NCI-H82 (cell line): Measurements from ENCODE around the gene TBX20.
"Not testable (repeated sequence)": the region's sequence is repeated elsewhere in the genome, so short reads cannot be mapped to it uniquely, and the experiment has no call there.

ENCODE experiments used
- DNase-seq: peaks from one replicate; lab custom pipeline; 2025; lab: John Stamatoyannopoulos, UW

The TBX20 gene

DNA sequence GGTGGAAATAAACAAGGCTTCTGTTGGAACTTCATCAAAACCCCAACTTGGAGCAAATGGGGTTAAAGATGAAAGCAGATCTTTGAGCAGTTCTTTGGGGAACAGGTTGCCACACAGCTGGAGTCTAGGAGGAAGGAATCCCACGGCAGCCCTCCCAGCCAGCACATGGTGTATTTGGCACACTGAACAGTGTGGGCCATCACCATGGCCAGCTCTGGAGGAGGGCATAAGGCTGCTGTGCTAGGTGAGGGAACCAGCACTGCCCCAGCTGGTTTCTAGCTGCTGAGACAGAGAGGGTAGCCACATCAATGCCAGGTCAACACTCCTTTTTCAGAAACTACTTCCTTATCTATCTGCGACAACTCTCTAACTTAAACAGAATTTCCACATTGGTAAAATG is 33.7 kb downstream of the TBX20 start:
- not testable (repeated sequence) for DNase-seq

DNA sequence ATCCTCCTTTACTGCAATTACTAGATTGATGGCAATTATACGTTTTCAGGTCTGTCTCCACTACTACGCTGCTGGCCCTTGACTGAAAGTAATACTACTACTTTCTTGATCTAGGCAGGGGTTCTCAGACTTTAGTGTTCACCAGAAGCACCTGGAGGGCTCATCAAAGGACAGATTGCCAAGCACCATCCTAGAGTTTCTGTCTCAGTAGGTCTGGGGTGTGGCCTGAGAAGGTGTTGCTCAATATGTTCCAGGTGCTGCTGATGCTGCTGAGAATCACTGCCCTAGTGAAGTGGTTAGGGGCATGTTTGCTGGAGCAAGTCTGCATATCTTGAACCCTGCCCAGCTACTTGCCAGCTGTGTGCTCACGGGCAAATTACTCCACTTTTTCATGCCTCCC is 37.9 kb downstream of the TBX20 start:
- not testable (repeated sequence) for DNase-seq

DNA sequence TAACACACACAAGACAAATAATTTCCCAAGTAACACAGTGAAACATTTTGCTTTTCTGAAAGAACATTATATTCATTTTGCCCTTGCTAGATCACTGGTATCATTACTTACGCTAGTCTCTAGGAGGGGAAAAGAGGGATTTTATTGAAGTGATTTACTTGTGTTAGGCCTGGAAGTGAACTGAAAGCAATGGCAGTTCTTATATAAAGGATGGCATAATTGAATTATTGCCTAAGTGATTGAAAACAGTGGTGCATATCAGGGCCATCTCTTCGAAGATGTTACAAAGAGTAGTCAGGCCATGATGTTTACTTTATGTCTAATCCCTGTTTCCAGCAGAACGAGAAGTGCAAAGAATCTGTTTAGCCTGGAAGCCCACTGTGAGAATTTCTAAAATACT is 38.8 kb downstream of the TBX20 start:
- peak; percentile 10 for DNase-seq

DNA sequence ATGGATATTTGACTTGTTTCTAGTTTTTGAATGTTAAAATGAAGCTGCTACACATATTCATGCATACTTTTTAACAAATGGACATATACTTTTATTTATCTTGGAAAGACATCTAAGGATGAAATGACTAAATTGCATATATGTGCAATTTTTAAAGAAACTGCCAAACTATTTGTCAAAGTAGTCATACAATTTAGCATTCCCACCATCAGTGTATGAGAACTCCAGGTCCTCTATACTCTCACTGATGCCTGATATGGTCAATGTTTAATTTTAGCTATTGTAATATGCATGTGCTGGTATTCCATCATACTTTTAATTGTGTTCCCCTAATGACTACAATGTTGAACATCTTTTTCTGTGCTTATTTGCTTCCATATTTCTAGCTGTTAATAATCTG is 47.0 kb downstream of the TBX20 start:
- DNase-seq = not testable (repeated sequence)

DNA sequence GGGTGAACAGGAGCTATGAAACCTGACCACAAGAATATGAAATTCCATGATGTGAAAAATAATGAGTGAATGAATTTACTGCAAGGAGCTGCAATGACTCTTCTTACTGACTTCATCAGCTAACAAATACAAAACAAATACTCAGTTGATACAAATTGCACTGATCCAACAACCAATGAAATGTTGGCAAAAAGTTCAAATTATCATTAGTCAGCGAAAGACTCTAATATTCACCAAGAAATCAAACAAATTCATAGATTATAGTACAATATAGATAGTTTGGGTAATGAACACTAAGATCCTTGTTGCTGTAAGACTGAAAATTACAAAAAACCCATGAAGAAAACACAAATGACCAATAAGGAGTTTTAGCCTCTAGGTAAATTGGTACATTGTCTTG is 49.0 kb downstream of the TBX20 start:
- DNase-seq = not testable (repeated sequence)

DNA sequence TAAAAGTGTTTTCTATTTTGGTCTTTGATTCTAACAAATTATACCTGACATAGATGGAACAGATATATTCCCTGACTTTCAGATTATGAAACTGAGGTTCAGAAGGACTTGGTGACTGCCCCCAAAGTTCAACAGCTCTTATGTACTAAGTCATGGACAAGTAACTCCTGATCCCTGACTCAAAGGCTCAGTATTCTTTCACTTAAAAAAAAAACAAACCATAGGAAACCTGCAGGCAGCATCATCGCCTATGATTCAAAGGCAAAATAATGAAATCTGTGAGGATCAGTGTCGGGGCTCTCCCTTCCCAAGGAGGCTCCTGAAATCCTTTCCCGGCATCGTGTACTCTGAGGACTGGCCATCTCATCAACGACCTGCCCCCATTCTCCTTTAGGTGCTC is 49.9 kb downstream of the TBX20 start:
- DNase-seq = not testable (repeated sequence)

DNA sequence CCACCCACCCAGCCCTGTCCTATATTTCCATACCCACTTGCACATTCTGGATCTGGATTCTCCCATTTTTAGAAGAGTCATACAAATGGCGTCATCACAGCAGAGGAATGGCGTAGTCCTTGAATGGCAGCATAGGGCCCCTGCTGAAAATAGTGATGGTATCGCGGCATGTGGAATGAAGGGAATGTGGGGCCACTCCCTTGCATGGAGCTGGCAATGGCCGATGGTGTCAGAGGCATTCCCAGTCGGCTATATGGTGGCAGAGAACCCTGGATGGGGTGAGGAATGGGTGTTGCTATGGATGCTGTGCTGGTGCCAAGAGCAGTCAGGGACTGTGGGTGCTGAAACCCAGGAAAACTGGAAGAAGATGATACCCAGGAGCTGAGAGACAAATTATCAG is 51.5 kb downstream of the TBX20 start:
- DNase-seq = not testable (repeated sequence)

DNA sequence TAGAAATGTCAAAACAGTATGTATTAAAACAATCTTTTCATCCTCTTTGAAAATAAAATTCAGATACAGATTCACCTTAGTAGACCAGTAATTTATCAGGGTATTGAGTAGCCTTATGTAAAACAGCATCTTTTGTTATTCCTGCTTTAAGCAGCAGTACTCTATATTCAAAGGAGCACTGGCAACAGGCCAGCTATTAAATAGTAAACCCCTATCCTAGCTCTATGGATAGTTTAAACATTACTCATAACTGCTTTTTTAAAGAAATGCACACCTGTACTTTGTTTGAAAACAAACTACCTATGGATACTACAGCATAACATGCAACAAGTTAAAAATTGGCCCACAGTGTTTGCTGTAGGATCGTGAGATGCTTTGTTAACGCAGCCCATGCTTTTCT is 53.7 kb downstream of the TBX20 start:
- not testable (repeated sequence) for DNase-seq

DNA sequence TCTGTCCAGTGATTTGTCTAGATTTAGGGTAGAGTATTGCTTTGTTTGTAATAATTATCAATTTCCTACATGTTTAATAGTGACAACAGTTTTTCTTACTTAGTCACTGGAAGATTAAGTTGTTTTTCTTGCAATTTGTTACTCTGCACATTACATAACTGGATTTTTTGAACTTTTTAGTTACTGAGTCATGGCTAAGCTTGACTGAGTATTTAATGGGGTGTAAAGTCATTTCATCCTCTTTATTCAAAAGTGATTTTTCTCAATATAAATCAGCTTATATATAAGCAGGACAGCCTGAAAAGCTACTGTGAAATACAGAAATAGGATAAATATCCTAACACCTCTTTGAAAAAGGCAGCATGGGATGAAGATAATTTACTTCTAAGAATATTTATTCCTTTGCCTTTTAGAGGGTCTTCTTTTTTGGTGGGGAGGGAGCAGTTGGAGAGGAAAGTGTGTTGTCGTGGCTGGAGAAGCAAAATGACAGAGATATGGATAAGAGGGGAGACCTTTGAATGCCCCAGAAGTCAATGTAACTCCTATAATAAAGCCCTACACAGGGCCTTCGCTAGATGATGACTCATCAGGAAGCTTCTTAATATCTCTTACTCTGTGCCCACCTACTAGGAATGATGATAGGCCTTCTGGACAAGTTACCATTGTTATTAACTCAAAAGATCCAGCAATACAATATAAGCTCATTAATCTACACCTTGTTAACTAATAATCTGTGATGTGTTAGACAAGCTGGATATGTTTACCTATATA is 55.3 kb downstream of the TBX20 start:
- DNase-seq = peak; percentile 13

DNA sequence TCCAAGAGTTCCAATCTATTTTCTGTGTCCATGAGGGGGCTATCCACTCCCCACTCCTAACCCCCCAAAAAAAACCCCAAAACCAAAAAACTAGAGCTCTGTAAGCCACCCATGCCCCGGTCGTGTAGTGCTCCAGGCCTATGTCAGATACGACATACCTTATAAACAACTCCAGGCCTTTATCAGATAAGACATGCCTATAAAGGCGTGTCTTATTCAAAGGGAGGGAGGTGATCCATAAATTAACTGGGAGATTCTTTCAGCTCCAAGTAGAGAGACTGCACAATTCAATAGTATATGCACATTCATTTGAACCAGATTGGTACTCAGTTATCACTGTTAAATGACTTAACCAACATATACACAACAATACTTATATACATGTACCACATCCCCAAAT is 62.3 kb downstream of the TBX20 start:
- DNase-seq = not testable (repeated sequence)

DNA sequence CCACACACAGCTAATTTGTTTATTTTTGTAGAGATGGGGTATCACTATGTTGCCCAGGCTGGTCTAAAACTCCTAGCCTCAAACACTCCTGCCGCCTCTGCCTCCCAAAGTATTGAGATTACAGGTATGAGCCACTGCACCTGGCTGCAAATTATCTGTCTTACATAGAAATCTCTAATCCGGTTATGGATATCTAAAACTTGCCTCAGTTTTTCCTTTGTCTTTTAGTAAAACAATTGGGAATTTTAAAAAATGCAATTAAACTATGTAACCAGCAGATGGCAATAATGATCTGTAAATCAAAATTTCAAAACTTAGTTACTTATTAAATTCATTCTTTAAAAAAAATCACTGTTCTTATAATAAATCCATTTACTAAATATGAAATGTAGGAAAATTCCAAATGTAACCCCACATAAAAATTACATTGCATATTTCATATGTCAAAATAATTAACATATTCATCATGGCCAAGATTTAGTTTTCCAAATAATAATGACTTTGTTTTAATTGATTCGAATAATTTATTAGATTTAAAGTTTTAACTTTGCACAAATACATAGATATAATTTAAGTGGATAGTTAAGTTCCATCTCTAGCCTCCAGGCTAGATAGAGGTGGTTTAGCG is 63.6 kb downstream of the TBX20 start:
- not testable (repeated sequence) for DNase-seq

DNA sequence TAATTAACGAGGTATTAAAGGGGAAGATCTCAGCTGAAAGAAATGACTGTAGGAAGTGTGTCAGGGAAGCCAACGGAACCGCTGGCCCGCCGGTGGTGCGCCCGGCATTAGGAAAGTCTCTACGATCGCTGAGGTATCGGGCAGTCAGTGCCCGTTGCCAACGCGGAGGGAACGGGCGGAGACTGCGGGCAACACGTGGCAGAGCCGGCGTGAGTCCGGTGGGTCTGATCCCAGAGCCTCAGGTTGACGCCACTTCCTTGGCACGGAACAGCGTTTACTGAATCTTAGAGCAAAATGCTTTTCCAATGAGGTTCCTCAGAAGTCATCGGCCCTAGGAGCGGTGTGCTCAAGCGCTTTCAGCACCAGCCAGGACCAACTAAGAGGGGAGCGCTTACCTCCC is 67.1 kb downstream of the TBX20 start:
- DNase-seq = peak; percentile 22

DNA sequence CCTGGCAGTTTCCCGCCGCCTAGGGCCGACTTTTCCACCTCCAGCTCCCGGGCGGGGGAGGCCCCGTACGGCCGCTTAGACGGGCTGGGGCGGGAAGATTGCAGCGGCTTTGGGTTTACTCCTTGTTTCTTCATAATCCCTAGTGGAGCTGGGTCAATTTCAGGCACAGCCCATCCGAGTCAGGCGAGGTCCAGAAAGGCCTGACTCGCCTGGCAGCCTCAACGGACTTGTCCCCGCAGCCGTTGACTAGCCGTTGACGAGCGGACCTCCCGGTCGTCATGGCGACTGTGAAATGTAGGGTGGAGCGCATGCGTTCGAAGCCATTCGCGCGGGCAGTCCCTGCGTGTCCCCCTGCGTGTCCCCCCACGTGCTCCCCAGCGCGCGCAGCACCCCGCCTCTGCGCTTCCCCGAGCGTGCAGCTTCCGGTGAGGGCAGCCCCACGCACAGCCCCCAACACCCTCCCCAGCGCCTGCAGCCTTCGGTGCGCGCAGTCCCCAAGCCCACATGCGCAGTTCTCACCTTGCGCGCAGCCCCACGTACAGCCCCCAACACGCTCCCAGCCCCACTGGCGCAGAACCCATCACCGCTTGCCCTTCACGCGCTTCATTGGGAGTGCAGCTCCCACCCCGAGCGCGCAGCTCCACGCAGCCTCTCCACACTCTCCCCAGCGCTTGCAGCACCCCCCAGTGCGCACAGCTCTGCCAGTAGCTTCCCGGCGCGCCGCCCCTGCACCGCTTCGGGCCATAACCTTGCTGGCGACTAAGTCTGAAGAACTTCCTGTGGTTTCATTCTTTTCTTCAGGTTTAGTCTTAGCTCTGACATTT is 67.8 kb downstream of the TBX20 start:
- DNase-seq = peak; percentile 82

DNA sequence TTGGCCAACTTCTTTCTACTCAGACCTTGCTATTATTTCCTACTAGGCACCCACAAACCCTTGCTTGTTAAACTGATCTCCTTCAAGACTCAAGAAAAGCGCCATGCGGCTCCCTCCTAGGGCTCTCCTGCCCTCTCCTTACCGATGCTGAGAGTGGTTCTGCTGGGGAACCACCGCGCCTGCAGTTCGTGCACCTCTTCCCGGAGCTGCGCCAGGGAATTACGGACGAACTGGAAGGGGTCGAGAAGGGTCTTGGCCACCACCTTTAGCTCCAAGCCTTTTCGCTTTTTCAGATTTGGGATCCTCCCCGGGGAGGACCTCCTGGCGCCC is 68.4 kb downstream of the TBX20 start:
- peak; percentile 61 for DNase-seq

DNA sequence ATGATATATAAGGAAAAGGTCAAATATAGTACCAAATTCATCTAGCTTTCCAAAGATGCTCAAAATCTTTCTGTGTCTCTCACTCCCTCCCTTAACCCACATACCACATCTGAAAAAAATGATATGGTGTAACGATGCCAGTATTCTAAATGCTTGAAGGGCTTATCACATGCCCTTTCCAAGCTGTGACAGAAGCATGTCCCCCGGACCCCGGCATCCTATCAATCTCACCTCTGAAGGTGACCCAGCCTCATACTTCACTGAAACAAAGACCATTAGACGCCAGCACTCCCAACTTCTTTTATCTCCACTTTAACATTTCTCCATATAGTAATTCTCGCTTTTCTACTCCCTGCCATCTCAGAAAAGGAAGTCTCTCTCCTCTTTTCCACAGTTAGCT is 68.9 kb downstream of the TBX20 start:
- DNase-seq = peak; percentile 10

DNA sequence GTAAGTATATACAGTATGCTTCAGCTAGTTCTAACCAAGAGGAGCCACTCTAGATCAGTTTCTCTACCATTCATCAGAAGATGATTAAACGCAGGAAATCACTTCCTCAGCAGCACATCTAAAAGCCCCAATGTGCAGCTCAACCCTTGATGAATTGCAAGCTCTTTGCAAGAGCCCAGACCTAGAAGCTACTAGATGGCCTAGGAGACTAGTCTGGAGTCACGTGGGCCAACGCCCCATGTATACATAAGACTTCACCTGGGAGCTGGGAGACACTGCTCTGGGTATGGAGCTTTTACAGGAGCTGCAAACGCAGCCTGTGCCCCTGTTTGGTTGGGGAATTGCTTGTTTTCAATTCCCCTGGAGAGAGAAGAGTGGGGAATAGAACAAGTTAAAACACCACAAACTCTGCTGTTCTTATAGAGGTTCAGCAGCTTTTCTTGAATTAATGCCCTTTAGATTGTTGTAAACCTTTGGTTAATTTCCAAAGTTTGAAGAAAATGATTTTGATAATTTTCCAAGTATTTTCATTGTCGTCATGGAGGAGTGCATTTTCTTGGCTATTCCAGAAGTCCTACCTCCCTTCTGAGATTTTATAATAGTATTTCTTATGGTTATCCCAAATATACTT is 69.9 kb downstream of the TBX20 start:
- peak; percentile 26 for DNase-seq

DNA sequence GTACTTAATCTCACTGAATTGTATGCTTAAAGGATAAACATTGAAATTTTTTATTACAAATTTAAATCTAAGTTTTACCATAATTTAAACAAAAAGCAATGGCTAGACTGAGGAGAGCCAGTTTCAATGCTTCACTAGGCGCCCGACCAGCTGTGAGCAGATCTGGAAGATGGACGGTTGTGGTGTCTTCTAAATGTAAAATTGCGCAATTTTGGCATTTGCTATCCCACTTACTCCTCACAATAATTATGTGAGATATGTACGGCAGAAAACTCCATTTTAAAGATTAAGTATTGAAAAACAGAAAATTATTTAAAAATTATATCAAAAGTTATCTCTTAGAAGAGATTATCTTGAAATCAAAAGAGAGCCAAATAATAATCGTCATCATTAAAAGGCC is 73.2 kb downstream of the TBX20 start:
- not testable (repeated sequence) for DNase-seq

DNA sequence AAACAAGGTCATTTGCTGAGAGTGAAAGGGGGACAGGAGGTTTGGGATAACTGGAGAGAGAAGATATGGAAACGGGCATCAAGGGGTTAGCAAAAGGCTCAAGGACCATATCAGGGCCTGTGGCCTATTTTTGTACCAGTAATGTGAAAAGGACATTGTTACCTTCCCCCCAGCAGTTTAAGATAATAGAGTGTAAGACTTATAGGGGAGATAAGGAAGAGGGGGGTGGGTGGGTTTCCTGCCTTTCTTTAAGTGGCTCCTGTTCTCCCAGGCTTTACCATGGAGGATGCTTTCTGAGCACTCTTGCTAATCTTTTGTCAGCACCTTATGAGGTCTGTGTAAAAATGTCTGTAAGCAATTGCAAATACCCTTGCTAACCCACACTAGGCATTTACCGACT is 80.7 kb downstream of the TBX20 start:
- DNase-seq = not testable (repeated sequence)

DNA sequence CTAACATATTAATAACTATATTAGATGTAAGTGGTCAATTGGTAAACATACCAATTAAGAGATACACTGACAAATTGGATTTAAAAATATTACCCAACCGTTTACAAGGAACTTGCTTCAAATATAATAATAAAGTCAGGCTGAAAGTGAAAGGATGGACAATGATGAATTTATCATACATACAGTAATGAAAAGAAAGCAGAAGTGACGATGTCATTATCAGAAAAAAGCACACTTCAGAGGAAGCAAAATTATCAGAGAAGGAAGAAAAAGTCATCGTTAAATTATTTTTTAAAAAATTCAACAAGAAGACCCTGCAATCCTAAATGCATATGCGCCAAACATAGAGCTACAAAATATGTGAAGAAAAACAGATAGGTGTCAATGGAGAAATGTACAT is 81.8 kb downstream of the TBX20 start:
- not testable (repeated sequence) for DNase-seq

DNA sequence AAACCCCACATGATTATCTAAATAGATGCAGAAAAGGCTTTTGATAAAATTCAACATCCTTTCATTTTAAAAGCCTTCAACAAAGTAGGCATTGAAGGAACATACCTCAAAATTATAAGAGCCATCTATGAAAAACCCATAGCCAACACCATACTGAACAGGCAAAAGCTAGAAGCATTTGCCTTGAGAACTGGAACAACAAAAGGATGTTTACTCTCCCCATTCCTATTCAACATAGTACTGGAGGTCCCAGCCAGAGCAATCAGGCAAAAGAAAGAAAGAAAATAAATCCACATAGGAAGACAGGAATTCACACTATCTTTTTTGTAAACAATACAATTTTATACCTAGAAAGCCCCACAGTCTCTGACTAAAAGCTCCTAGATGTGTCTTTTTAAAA is 86.2 kb downstream of the TBX20 start:
- not testable (repeated sequence) for DNase-seq

DNA sequence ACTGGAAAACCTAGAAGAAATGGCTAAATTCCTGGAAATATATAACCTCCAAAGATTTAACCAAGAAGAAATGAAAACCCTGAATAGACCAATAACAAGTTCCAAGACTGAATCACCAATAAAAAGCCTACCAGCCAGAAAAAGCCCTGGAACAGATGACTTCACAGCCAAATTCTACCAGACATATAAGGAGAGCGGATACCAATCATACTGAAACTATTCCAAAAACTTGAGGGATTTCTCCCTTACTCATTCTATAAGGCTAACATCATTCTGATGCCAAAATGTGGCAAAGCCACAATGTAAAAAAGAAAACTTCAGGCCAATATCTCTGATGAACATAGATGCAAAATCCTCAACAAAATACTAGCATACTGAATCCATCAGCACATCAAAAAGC is 86.7 kb downstream of the TBX20 start:
- not testable (repeated sequence) for DNase-seq

DNA sequence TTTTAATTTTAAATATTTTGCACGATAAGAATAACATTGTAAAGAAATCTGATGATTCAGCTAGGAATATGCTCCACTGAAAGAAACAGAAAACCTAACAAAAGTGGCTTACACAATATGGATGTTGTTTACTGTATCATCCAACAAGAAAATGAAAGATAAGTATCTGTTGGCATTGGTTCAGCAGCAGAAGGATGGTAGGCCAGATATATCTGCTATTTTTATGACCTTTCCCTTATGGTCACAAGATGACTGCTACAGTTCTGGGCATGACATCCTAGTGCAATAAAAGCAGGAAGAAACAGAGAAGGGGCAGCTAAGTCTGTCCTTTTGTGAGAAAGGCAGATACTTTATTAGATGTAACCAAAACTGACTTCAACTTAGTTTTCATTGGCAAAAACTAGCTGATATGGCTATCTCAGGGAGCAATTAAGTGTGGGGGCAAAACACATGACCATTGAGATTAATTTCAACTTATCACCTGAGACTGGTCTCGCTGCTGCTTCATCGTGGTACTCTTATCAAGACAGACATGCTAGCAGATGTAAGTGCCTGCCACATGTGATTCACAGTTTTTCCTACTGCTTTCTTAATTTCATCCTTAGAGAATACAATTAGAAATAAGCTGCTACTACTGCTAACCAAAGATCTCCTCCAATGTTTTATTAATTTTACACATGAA is 92.7 kb downstream of the TBX20 start:
- DNase-seq = not testable (repeated sequence)
